Osteoblast (primary cell): ENCODE results near the gene ENOX1. TPM values are rescaled to one million over a fixed set of nuclear protein-coding genes. Genes with fewer than 3 reads are reported as not detected.

ENCODE experiments used
- DNase-seq: peaks from one replicate; pipeline ENCODE4 v3.0.0; 2011; ENCODE audit warnings: low spot score, mixed read lengths; ENCODE audit not compliant: insufficient read length; ENCODE audit errors: missing footprints
- H2AFZ ChIP-seq: 2 replicates; pipeline ENCODE4 v1.6.0; 2011; ENCODE audit warnings: mild to moderate bottlenecking, low read length
- H3K27ac ChIP-seq: 2 replicates; pipeline ENCODE4 v1.5.1; 2011; ENCODE audit warnings: mild to moderate bottlenecking, low read depth, low read length, moderate library complexity
- H3K27me3 ChIP-seq: 2 replicates; pipeline ENCODE4 v1.6.0; 2012; ENCODE audit warnings: mild to moderate bottlenecking, control low read depth, inconsistent platforms, low read length, moderate library complexity; ENCODE audit not compliant: insufficient read depth
- H3K36me3 ChIP-seq: 2 replicates; pipeline ENCODE4 v1.5.1; 2011; ENCODE audit warnings: mild to moderate bottlenecking, low read length, control low read depth, moderate library complexity; ENCODE audit not compliant: insufficient read depth
- H3K4me1 ChIP-seq: 2 replicates; pipeline ENCODE4 v1.5.1; 2011; ENCODE audit warnings: mild to moderate bottlenecking, low read length, control low read depth, moderate library complexity; ENCODE audit not compliant: insufficient read depth
- H3K4me2 ChIP-seq: 2 replicates; pipeline ENCODE4 v1.6.0; 2011; ENCODE audit warnings: mild to moderate bottlenecking, low read length; ENCODE audit not compliant: insufficient read depth
- H3K4me3 ChIP-seq: fragments of 200-600 bp; sonication (generic); 3 replicates; pipeline ENCODE4 v1.5.1; 2012; ENCODE audit warnings: mild to moderate bottlenecking, low read length, inconsistent platforms; ENCODE audit not compliant: insufficient read depth
- H3K79me2 ChIP-seq: 2 replicates; pipeline ENCODE4 v1.6.0; 2012; ENCODE audit warnings: mild to moderate bottlenecking, low read length, control low read depth, inconsistent platforms; ENCODE audit not compliant: insufficient read depth
- H3K9me3 ChIP-seq: 2 replicates; pipeline ENCODE4 v1.5.1; 2011; ENCODE audit warnings: low read depth, low read length, control low read depth
- H4K20me1 ChIP-seq: 2 replicates; pipeline ENCODE4 v1.6.0; 2012; ENCODE audit warnings: mild to moderate bottlenecking, low read length, control low read depth; ENCODE audit not compliant: insufficient read depth
- total RNA-seq: library from RNA; depleted of rRNA; stranded (reverse); fragments of >200 nt; gene quantifications from 2 replicates; pipeline ENCODE4 v1.2.3, GENCODE V29; 2012
- TF ChIP-seq, protein P1 (sequence below): IDR thresholded peaks from 2 replicates; pipeline ENCODE4 v1.5.1; 2011; ENCODE audit warnings: mild to moderate bottlenecking, low read depth, low read length, moderate library complexity; ENCODE audit errors: extremely low read depth

The ENOX1 gene
- total RNA-seq, 1 donor: 5.4 TPM

DNA sequence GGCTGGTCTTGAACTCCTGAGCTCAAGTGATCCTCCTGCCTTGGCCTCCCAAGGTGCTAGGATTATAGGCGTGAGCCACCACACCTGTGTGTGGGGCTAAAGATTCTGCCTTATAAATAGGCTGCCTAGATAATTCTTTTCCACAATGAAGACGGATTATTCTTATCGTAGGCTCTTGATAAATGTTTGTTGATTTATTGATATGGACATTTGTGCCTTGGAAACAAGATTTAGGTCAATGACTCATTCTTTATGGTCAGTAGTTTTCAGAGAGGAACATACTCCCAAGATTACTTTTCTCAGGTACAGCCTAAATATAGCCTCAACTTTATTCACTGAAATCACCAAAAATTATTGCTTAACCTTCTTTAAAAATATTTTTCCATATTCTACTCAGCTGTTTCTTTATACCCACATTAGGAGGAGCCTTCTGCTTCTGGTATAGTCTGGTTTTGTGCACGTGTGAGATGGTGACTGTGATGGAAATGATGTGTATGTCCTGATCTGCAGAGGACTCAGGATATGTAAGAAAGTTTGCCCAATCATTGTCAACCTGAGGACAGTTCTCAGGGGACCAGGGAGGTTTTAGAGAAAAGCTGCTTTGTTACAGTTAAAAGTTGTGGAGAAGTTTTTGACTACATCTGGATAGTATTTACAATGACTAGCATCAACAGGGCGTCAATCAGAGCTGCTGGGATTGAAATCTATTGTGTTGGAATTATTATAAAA, 554.5 kb downstream of the ENOX1 start:
- Histone ChIP-seq H3K9me3 (no peaks in the 10 kb centered on the region), H3K27ac (no peak overlapping the region), H3K27me3 (no peaks in the 10 kb centered on the region), H3K4me1 (peaks cover 7% of the 10 kb centered on the region), H2AFZ (no peak overlapping the region), H4K20me1 (no peaks in the 10 kb centered on the region), H3K36me3 (no peaks in the 10 kb centered on the region), H3K79me2 (no peaks in the 10 kb centered on the region), H3K4me3 (no peak overlapping the region), H3K4me2 (no peak overlapping the region)
- DNase-seq: no peak
- TF ChIP-seq, protein P1, sequence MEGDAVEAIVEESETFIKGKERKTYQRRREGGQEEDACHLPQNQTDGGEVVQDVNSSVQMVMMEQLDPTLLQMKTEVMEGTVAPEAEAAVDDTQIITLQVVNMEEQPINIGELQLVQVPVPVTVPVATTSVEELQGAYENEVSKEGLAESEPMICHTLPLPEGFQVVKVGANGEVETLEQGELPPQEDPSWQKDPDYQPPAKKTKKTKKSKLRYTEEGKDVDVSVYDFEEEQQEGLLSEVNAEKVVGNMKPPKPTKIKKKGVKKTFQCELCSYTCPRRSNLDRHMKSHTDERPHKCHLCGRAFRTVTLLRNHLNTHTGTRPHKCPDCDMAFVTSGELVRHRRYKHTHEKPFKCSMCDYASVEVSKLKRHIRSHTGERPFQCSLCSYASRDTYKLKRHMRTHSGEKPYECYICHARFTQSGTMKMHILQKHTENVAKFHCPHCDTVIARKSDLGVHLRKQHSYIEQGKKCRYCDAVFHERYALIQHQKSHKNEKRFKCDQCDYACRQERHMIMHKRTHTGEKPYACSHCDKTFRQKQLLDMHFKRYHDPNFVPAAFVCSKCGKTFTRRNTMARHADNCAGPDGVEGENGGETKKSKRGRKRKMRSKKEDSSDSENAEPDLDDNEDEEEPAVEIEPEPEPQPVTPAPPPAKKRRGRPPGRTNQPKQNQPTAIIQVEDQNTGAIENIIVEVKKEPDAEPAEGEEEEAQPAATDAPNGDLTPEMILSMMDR: no peak

DNA sequence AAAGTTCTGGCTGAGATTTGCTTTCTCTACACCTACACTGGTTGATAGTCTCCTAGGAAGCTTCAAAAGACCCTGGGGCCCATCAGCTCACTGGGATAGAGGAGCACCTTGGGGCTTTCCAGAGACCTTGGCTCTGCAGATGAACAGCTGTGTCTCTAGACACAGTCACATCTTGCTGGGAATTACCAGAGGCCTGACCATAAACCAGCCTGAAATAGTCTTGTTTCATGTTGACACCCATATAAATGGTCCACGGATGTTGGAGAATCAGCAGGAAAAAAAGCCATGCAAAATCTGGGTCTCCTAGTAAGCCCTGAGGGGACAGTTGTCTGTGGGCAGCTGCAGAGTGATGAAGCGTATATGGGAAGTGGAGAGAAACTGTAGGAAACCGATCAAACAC, 555.8 kb downstream of the ENOX1 start:
- TF ChIP-seq, protein P1: no peak
- H2AFZ ChIP-seq: no peak overlapping the region
- no peak overlapping the region for H3K27ac ChIP-seq
- DNase-seq: no peak
- H3K36me3 ChIP-seq: no peaks in the 10 kb centered on the region
- H3K4me3 ChIP-seq: no peak overlapping the region
- no peak overlapping the region for H3K4me2 ChIP-seq
- no peaks in the 10 kb centered on the region for H3K9me3 ChIP-seq
- peaks cover 7% of the 10 kb centered on the region for H3K4me1 ChIP-seq
- no peaks in the 10 kb centered on the region for H4K20me1 ChIP-seq
- no peaks in the 10 kb centered on the region for H3K79me2 ChIP-seq
- no peaks in the 10 kb centered on the region for H3K27me3 ChIP-seq

DNA sequence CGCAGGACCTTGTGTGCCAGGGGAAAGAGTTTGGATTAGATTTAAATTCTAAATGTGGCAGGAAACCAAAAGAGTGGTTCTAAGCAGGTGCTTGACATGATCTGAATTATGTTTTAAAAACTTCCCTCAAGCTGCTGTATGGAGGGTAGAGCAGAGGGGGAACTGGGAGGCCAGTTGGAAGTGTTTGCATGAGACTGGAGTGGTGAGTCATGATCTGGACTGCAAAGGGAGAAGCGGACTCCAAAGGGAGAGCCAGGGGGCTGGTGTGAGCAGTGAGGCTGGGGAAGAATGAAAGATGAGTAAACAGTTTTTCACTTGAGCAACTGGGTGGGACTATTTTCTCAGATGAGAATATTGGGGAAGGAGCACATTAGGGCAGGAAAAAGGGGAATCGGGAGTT, 557.3 kb downstream of the ENOX1 start:
- H3K4me3 ChIP-seq: no peak overlapping the region
- H3K9me3 ChIP-seq: no peaks in the 10 kb centered on the region
- H3K36me3 ChIP-seq: no peaks in the 10 kb centered on the region
- DNase-seq: peak; percentile 72
- H3K27ac ChIP-seq: no peak overlapping the region
- H4K20me1 ChIP-seq: no peaks in the 10 kb centered on the region
- H3K4me1 ChIP-seq: peaks cover 7% of the 10 kb centered on the region
- H3K27me3 ChIP-seq: no peaks in the 10 kb centered on the region
- H3K79me2 ChIP-seq: no peaks in the 10 kb centered on the region
- no peak overlapping the region for H3K4me2 ChIP-seq
- H2AFZ ChIP-seq: no peak overlapping the region
- TF ChIP-seq, protein P1: no peak

DNA sequence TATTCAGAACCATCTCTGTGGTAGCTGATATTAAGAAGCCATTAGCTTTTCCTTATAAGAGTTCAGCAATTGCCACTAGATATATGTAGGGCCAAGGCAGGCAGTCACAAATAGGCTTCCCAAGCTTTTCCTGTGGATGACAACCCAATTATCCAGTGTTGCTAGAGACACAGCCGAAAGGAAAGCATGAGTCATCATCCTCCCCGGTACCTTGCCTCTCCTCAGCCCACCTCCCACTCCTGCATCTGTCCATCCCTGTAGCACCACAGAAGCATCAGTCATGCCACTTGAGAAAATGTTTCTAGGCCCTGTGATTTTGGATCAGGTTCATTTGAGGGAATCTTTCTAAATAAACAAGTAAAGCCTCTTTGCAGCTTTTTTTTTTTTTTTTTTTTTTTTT, 559.1 kb downstream of the ENOX1 start:
- Histone ChIP-seq H3K9me3 (no peaks in the 10 kb centered on the region), H4K20me1 (no peaks in the 10 kb centered on the region), H3K4me1 (peaks cover 7% of the 10 kb centered on the region), H3K4me2 (no peak overlapping the region), H3K27me3 (no peaks in the 10 kb centered on the region), H3K79me2 (no peaks in the 10 kb centered on the region), H3K36me3 (no peaks in the 10 kb centered on the region), H3K4me3 (no peak overlapping the region), H3K27ac (no peak overlapping the region), H2AFZ (no peak overlapping the region)
- TF ChIP-seq, protein P1: no peak
- DNase-seq: no peak
